Neural cell (in vitro differentiated cells): ENCODE results near the gene IGSF3.

Source experiments
- EP300 ChIP-seq: fragments of 450-650 bp; conservative IDR thresholded peaks from 2 replicates; pipeline ENCODE4 v1.6.1; 2014; ENCODE audit warnings: antibody characterized with exemption, mild to moderate bottlenecking, moderate library complexity; ENCODE audit not compliant: poor library complexity, severe bottlenecking
- EZH2 ChIP-seq: fragments of 200-600, 300-800 bp; shearing (Covaris generic), sonication (generic); IDR thresholded peaks from 2 replicates; pipeline ENCODE4 v1.6.1; 2014; ENCODE audit warnings: antibody characterized with exemption, low read length, borderline replicate concordance, mild to moderate bottlenecking; ENCODE audit not compliant: insufficient read depth, poor library complexity, severe bottlenecking
- MXI1 ChIP-seq: fragments of 450-650 bp; conservative IDR thresholded peaks from 2 replicates; pipeline ENCODE4 v1.6.1; 2014; ENCODE audit warnings: antibody characterized with exemption, mild to moderate bottlenecking; ENCODE audit not compliant: poor library complexity, severe bottlenecking
- POLR2AphosphoS5 ChIP-seq: IDR thresholded peaks from 2 replicates; pipeline ENCODE4 v1.6.1; 2012
- RAD21 ChIP-seq: fragments of 450-650 bp; conservative IDR thresholded peaks from 2 replicates; pipeline ENCODE4 v1.6.1; 2014; ENCODE audit warnings: antibody characterized with exemption, mild to moderate bottlenecking, moderate library complexity
- REST ChIP-seq: IDR thresholded peaks from 2 replicates; pipeline ENCODE4 v1.6.1; 2012; ENCODE audit warnings: borderline replicate concordance
- SMC3 ChIP-seq: fragments of 450-650 bp; conservative IDR thresholded peaks from 2 replicates; pipeline ENCODE4 v1.6.1; 2014; ENCODE audit warnings: antibody characterized with exemption, mild to moderate bottlenecking, moderate library complexity; ENCODE audit not compliant: poor library complexity
- TAF1 ChIP-seq: IDR thresholded peaks from 2 replicates; pipeline ENCODE4 v1.6.1; 2012; ENCODE audit warnings: low read depth
- TF ChIP-seq, protein P1 (sequence below): fragments of 450-650 bp; IDR thresholded peaks from 2 replicates; pipeline ENCODE4 v1.5.1; 2014; ENCODE audit warnings: antibody characterized with exemption, mild to moderate bottlenecking, moderate library complexity; ENCODE audit not compliant: poor library complexity, severe bottlenecking

GRCh38 chr1:116567790-116568661, 99.5 kb downstream of the IGSF3 start:
- no peak for TF ChIP-seq TAF1
- TF ChIP-seq, protein P1, sequence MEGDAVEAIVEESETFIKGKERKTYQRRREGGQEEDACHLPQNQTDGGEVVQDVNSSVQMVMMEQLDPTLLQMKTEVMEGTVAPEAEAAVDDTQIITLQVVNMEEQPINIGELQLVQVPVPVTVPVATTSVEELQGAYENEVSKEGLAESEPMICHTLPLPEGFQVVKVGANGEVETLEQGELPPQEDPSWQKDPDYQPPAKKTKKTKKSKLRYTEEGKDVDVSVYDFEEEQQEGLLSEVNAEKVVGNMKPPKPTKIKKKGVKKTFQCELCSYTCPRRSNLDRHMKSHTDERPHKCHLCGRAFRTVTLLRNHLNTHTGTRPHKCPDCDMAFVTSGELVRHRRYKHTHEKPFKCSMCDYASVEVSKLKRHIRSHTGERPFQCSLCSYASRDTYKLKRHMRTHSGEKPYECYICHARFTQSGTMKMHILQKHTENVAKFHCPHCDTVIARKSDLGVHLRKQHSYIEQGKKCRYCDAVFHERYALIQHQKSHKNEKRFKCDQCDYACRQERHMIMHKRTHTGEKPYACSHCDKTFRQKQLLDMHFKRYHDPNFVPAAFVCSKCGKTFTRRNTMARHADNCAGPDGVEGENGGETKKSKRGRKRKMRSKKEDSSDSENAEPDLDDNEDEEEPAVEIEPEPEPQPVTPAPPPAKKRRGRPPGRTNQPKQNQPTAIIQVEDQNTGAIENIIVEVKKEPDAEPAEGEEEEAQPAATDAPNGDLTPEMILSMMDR: no peak
- TF ChIP-seq POLR2AphosphoS5: no peak
- no peak for TF ChIP-seq RAD21
- no peak for TF ChIP-seq EP300
- no peak for TF ChIP-seq REST
- no peak for TF ChIP-seq EZH2
- TF ChIP-seq MXI1: no peak
- TF ChIP-seq SMC3: no peak
